Liver (tissue), 9 donors: ENCODE data around the gene UBTD1. TPM values are rescaled to one million over a fixed set of nuclear protein-coding genes. Genes with fewer than 3 reads are reported as not detected.
A peak's percentile ranks its signal among the peaks of the same experiment; 100 is the strongest.

Experiments used
- DNase-seq: peaks from one replicate; pipeline ENCODE4 v3.0.0-alpha.2; 2017; ENCODE audit warnings: low spot score
- H3K27ac ChIP-seq, 2 donors: one replicate each; pipeline ENCODE4 v1.7.0; 2013; ENCODE audit warnings: inconsistent platforms in 2 of 2, low read length in 2 of 2, control low read depth in 1 of 2, low read depth in 1 of 2, mild to moderate bottlenecking in 1 of 2
- H3K27me3 ChIP-seq, 4 donors: one replicate each; pipeline versions ENCODE4 v1.6.1 to v1.7.0; 2013; ENCODE audit warnings: low read length in 3 of 4, inconsistent platforms in 1 of 4, mild to moderate bottlenecking in 1 of 4, moderate library complexity in 1 of 4; ENCODE audit not compliant: control insufficient read depth in 4 of 4, insufficient read depth in 4 of 4
- H3K36me3 ChIP-seq, 4 donors: one replicate each; pipeline versions ENCODE4 v1.6.1 to v1.7.0; 2013; ENCODE audit warnings: low read length in 3 of 4, mild to moderate bottlenecking in 3 of 4, low read depth in 1 of 4, moderate library complexity in 1 of 4; ENCODE audit not compliant: control insufficient read depth in 4 of 4, insufficient read depth in 3 of 4
- H3K4me1 ChIP-seq, 4 donors: one replicate each; pipeline versions ENCODE4 v1.6.1 to v1.7.0; 2013; ENCODE audit warnings: low read length in 3 of 4, mild to moderate bottlenecking in 3 of 4, moderate library complexity in 1 of 4; ENCODE audit not compliant: control insufficient read depth in 4 of 4, insufficient read depth in 4 of 4
- H3K4me3 ChIP-seq, 3 donors: one replicate each; pipeline versions ENCODE4 v1.6.1 to v1.7.0; 2013; ENCODE audit warnings: low read length in 3 of 3, control low read depth in 1 of 3, low read depth in 1 of 3, mild to moderate bottlenecking in 1 of 3
- H3K9ac ChIP-seq, 2 donors: one replicate each; pipeline ENCODE4 v1.7.0; 2013; ENCODE audit warnings: low read length in 2 of 2, mild to moderate bottlenecking in 2 of 2, moderate library complexity in 2 of 2, control low read depth in 1 of 2, low read depth in 1 of 2
- H3K9me3 ChIP-seq, 4 donors: one replicate each; pipeline versions ENCODE4 v1.6.1 to v1.7.0; 2013; ENCODE audit warnings: low read length in 3 of 4; ENCODE audit not compliant: control insufficient read depth in 4 of 4
- EGR1 ChIP-seq, 2 donors: IDR thresholded peaks; 2 replicates each; pipeline ENCODE4 v1.6.1; 2016 to 2018; ENCODE audit warnings: antibody characterized with exemption in 2 of 2, low read depth in 2 of 2
- FOXA2 ChIP-seq: IDR thresholded peaks from 2 replicates; pipeline ENCODE4 v1.6.1; 2016; ENCODE audit warnings: antibody characterized with exemption
- GABPA ChIP-seq, 2 donors: IDR thresholded peaks in 1 of 2; conservative IDR thresholded peaks in 1 of 2; 2 replicates each; pipeline ENCODE4 v1.6.1; 2016; ENCODE audit warnings: antibody characterized with exemption in 2 of 2, mild to moderate bottlenecking in 1 of 2, moderate library complexity in 1 of 2
- HNF4G ChIP-seq: IDR thresholded peaks from 2 replicates; pipeline ENCODE4 v1.6.1; 2016; ENCODE audit warnings: antibody characterized with exemption
- JUND ChIP-seq, 2 donors: IDR thresholded peaks; 2 replicates each; pipeline ENCODE4 v1.6.1; 2016; ENCODE audit warnings: antibody characterized with exemption in 2 of 2
- NR2F2 ChIP-seq: IDR thresholded peaks from 2 replicates; pipeline ENCODE4 v1.6.1; 2016; ENCODE audit warnings: antibody characterized with exemption
- RAD21 ChIP-seq, 2 donors: IDR thresholded peaks; 2 replicates each; pipeline ENCODE4 v1.6.1; 2016; ENCODE audit warnings: antibody characterized with exemption in 2 of 2, mild to moderate bottlenecking in 2 of 2
- RXRA ChIP-seq, 2 donors: IDR thresholded peaks; 2 replicates each; pipeline ENCODE4 v1.6.1; 2017 to 2018; ENCODE audit warnings: antibody characterized with exemption in 2 of 2, mild to moderate bottlenecking in 1 of 2
- TAF1 ChIP-seq: conservative IDR thresholded peaks from 2 replicates; pipeline ENCODE4 v1.6.1; 2016; ENCODE audit warnings: antibody characterized with exemption, mild to moderate bottlenecking
- YY1 ChIP-seq: IDR thresholded peaks from 2 replicates; pipeline ENCODE4 v1.6.1; 2016; ENCODE audit warnings: antibody characterized with exemption, mild to moderate bottlenecking
- ZBTB33 ChIP-seq: IDR thresholded peaks from 2 replicates; pipeline ENCODE4 v1.6.1; 2016; ENCODE audit warnings: antibody characterized with exemption
- WGBS: extraction: QIAGEN DNeasy Blood & Tissue Kit; methylation state at CpG from one replicate; pipeline ENCODE4 v1.1.7; 2013; 5-methylcytosine and 5-hydroxymethylcytosine counted together
- polyA plus RNA-seq, 2 donors: library from polyadenylated mRNA; stranded (reverse) in 1 of 2; unstranded in 1 of 2; fragments of 200-250 nt in 1 of 2; fragments of >200 nt in 1 of 2; fragmentation: Nextera tagmentation in 1 of 2; extraction: Ambion mirVana in 1 of 2; gene quantifications; one replicate each; pipeline versions ENCODE4 v1.2.1 to v1.2.3, GENCODE V29; 2013 to 2015
- total RNA-seq, 2 donors: library from RNA; depleted of rRNA; stranded (reverse); fragments of >200 nt; gene quantifications; one replicate each; pipeline ENCODE4 v1.2.3, GENCODE V29; 2014
- TF ChIP-seq, protein P1 (sequence below): fragments of 150-350 bp; IDR thresholded peaks from 2 replicates; pipeline ENCODE4 v1.5.1; 2017; ENCODE audit warnings: improper control_type of control experiment, low read depth, low read length; ENCODE audit not compliant: missing input control
- TF ChIP-seq, protein P2 (sequence below): IDR thresholded peaks from 2 replicates; pipeline ENCODE4 v1.6.1; 2016; ENCODE audit warnings: antibody characterized with exemption
- TF ChIP-seq, protein P3 (sequence below): IDR thresholded peaks from 2 replicates; pipeline ENCODE4 v1.6.1; 2016; ENCODE audit warnings: antibody characterized with exemption
- donor health status: healthy.
- donor health status: healthy.
- donor health status: healthy.
- donor health status: healthy.
- donor health status: healthy.

Gene UBTD1
- total and polyA plus RNA-seq, 4 donors = 2.7 to 11.0 (median 9.3) TPM

- no peak overlapping the region for H3K4me3 ChIP-seq
- H3K27ac ChIP-seq = no peak overlapping the region
- no peaks in the 10 kb centered on the region for H3K27me3 ChIP-seq
- DNase-seq = no peak
- H3K36me3 ChIP-seq = peaks cover 2 to 26% (median 15%) of the 10 kb centered on the region in 4 donors
- TF ChIP-seq, protein P1, sequence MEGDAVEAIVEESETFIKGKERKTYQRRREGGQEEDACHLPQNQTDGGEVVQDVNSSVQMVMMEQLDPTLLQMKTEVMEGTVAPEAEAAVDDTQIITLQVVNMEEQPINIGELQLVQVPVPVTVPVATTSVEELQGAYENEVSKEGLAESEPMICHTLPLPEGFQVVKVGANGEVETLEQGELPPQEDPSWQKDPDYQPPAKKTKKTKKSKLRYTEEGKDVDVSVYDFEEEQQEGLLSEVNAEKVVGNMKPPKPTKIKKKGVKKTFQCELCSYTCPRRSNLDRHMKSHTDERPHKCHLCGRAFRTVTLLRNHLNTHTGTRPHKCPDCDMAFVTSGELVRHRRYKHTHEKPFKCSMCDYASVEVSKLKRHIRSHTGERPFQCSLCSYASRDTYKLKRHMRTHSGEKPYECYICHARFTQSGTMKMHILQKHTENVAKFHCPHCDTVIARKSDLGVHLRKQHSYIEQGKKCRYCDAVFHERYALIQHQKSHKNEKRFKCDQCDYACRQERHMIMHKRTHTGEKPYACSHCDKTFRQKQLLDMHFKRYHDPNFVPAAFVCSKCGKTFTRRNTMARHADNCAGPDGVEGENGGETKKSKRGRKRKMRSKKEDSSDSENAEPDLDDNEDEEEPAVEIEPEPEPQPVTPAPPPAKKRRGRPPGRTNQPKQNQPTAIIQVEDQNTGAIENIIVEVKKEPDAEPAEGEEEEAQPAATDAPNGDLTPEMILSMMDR = no peak
- no peak overlapping the region for H3K9ac ChIP-seq
- H3K4me1 ChIP-seq = peaks cover 8 to 26% (median 17%) of the 10 kb centered on the region in 4 donors
- H3K9me3 ChIP-seq = no peaks in the 10 kb centered on the region
- 96% methylated on average over 17 of the region's 17 CpGs for WGBS
Measured at GRCh38 chr10:97451605-97452004, 47.1 kb upstream of the UBTD1 start.

DNA sequence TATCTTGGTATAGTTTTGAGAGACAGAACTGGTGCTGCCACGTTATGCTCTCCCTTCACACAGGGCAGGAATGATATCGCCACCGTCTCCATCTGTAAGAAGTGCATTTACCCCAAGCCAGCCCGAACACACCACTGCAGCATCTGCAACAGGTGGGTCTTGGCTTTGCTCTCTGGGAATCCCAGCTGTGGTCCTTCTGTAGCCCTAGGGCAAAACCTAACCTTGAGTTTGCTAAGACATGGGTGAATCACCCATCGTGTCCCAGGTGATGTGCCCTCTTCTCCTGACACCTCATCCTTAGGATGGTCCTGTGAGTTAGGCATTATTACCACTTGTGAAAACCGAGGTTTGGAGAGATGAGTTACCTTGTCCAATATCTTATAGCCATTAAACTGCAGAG is 46.4 kb upstream of the UBTD1 start:
- Histone ChIP-seq H3K9ac (no peak overlapping the region), H3K9me3 (no peaks in the 10 kb centered on the region), H3K36me3 (peaks cover 2 to 33% (median 19%) of the 10 kb centered on the region in 4 donors), H3K4me3 (no peak overlapping the region), H3K27ac (no peak overlapping the region), H3K27me3 (no peaks in the 10 kb centered on the region), H3K4me1 (peaks cover 3 to 18% (median 11%) of the 10 kb centered on the region in 4 donors)
- TF ChIP-seq ZBTB33 (no peak), EGR1 (IDR thresholded peaks at IDR 0.05; ENCODE audit: low read depth in 2 of 2) (no peak), NR2F2 (no peak)
- DNase-seq = no peak
- 96% methylated on average over 6 of the region's 6 CpGs for WGBS

- Histone ChIP-seq H3K4me1 (peaks cover 0 to 6% (median 4%) of the 10 kb centered on the region in 4 donors), H3K27ac (no peak overlapping the region), H3K9ac (no peak overlapping the region), H3K27me3 (no peaks in the 10 kb centered on the region), H3K9me3 (no peaks in the 10 kb centered on the region), H3K36me3 (peaks cover 4 to 53% (median 35%) of the 10 kb centered on the region in 4 donors), H3K4me3 (no peak overlapping the region)
- 69% methylated on average over 3 of the region's 3 CpGs for WGBS
- no peak for DNase-seq
- TF ChIP-seq TAF1 = no peak
- no peak for TF ChIP-seq YY1
- TF ChIP-seq NR2F2 = no peak
- no peak for TF ChIP-seq JUND (IDR thresholded peaks at IDR 0.05)
- no peak for TF ChIP-seq GABPA (IDR thresholded peaks at IDR 0.05 in 1 of 2, conservative IDR thresholded peaks at IDR 0.05 in 1 of 2)
- TF ChIP-seq, protein P2, sequence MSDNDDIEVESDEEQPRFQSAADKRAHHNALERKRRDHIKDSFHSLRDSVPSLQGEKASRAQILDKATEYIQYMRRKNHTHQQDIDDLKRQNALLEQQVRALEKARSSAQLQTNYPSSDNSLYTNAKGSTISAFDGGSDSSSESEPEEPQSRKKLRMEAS = no peak
- peak in 1 of 2 donors; percentile 5 for TF ChIP-seq RAD21 (IDR thresholded peaks at IDR 0.05)
- TF ChIP-seq, protein P1 = no peak
- TF ChIP-seq, protein P3, sequence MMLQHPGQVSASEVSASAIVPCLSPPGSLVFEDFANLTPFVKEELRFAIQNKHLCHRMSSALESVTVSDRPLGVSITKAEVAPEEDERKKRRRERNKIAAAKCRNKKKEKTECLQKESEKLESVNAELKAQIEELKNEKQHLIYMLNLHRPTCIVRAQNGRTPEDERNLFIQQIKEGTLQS = no peak
- no peak for TF ChIP-seq RXRA (IDR thresholded peaks at IDR 0.05)
- TF ChIP-seq ZBTB33 = no peak
- no peak for TF ChIP-seq HNF4G
- TF ChIP-seq FOXA2 = no peak
Measured at GRCh38 chr10:97454330-97455036, 44.2 kb upstream of the UBTD1 start.
